ENCODE measurements around the gene AKAP13. TPM values are rescaled to one million over a fixed set of nuclear protein-coding genes. Genes with fewer than 3 reads are reported as not detected.

The AKAP13 gene
- total and polyA plus RNA-seq, 2 of the 8 experiments (the other 6 are each of a cell fraction or from before 2014, with no cell fraction given): 14.0 to 46.2 TPM

DNA sequence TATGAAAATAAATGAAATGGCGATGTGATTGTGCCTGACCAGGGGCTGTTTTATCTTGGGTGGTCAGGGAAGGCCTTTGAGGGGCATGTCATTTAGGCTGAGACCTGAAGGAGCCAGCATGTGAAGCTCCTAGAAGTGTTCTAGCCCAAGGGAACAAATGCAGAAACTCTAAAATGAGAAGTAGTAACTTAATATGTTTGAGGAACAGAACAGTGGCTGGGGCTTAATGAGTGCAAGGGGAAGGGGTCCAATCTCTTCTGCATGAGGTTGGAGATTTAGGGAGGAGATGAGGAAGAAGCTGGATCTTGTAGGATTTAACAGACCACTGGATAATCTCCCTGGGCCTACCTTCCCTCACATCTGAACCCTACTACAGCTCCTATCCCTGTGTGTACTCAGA lies 110.5 kb downstream of the AKAP13 start:
- H4K91ac ChIP-seq (replicated peaks; ENCODE audit: insufficient read length, low read length): no peak overlapping the region
- ChIA-PET POLR2A (ENCODE audit: partially characterized antibody) (interaction anchor here (1.2 kb wide), 2 partner anchors 10 to 13 kb away, joined by 3 read pairs; no protein-coding TSS in a partner anchor), CTCF (ENCODE audit: partially characterized antibody) (interaction anchor here (0.7 to 1.6 kb wide), 5 partner anchors 9 to 201 kb away, joined by 3 to 8 read pairs (median 4); no protein-coding TSS in a partner anchor)
- TF ChIP-seq GABPA (IDR thresholded peaks at IDR 0.05; ENCODE audit: borderline replicate concordance, insufficient read depth, low read length): no peak
- no peak for TF ChIP-seq SRF (IDR thresholded peaks at IDR 0.05; ENCODE audit: low read depth, low read length)
- no peak for TF ChIP-seq TEAD4 (IDR thresholded peaks at IDR 0.05; ENCODE audit: low read depth, low read length)
- TF ChIP-seq SIX5 (IDR thresholded peaks at IDR 0.05; ENCODE audit: low read depth, low read length): no peak
- TF ChIP-seq, protein P1, sequence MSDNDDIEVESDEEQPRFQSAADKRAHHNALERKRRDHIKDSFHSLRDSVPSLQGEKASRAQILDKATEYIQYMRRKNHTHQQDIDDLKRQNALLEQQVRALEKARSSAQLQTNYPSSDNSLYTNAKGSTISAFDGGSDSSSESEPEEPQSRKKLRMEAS (IDR thresholded peaks at IDR 0.05): no peak
- TF ChIP-seq MAFK (IDR thresholded peaks at IDR 0.05; ENCODE audit: low read depth, low read length): no peak
- no peak for TF ChIP-seq BCL11A (IDR thresholded peaks at IDR 0.05; ENCODE audit: low read depth in 2 of 2, low read length in 2 of 2)
- TF ChIP-seq, protein P2, sequence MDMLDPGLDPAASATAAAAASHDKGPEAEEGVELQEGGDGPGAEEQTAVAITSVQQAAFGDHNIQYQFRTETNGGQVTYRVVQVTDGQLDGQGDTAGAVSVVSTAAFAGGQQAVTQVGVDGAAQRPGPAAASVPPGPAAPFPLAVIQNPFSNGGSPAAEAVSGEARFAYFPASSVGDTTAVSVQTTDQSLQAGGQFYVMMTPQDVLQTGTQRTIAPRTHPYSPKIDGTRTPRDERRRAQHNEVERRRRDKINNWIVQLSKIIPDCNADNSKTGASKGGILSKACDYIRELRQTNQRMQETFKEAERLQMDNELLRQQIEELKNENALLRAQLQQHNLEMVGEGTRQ (IDR thresholded peaks at IDR 0.05; ENCODE audit: low read length): no peak
- TF ChIP-seq, protein P3, sequence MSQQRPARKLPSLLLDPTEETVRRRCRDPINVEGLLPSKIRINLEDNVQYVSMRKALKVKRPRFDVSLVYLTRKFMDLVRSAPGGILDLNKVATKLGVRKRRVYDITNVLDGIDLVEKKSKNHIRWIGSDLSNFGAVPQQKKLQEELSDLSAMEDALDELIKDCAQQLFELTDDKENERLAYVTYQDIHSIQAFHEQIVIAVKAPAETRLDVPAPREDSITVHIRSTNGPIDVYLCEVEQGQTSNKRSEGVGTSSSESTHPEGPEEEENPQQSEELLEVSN (IDR thresholded peaks at IDR 0.05): no peak
- TF ChIP-seq, protein P4, sequence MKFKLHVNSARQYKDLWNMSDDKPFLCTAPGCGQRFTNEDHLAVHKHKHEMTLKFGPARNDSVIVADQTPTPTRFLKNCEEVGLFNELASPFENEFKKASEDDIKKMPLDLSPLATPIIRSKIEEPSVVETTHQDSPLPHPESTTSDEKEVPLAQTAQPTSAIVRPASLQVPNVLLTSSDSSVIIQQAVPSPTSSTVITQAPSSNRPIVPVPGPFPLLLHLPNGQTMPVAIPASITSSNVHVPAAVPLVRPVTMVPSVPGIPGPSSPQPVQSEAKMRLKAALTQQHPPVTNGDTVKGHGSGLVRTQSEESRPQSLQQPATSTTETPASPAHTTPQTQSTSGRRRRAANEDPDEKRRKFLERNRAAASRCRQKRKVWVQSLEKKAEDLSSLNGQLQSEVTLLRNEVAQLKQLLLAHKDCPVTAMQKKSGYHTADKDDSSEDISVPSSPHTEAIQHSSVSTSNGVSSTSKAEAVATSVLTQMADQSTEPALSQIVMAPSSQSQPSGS (IDR thresholded peaks at IDR 0.05; ENCODE audit: low read length): no peak

More for the DNA sequence above, 110.5 kb downstream of the AKAP13 start:
- no peak for FAIRE-seq
- no peaks in the 10 kb centered on the region; the same call in 1 of the 2 replicates for H3K79me1 ChIP-seq (ENCODE audit: low read depth, low read length)
- peaks cover 0 to 26% of the 10 kb centered on the region in 2 experiments; a peak in 3 of 4 replicates for H3K79me2 ChIP-seq (ENCODE audit: control insufficient read depth in 1 of 2, insufficient read depth in 2 of 2, low read length in 2 of 2)
- H3K27ac ChIP-seq (ENCODE audit: low read depth, low read length): no peak overlapping the region
- H3K18ac ChIP-seq (ENCODE audit: extremely low read depth, low read length): no peak overlapping the region
- H3K9me3 ChIP-seq (ENCODE audit: insufficient read depth in 2 of 2, low read depth in 1 of 2, low read length in 1 of 2): no peaks in the 10 kb centered on the region
- H3K4me1 ChIP-seq (replicated peaks in 1 of 4; ENCODE audit: control insufficient read depth in 3 of 4, insufficient read depth in 4 of 4, low read length in 3 of 4): peaks cover 0 to 5% (median 0%) of the 10 kb centered on the region in 4 experiments; a peak in 2 of 7 replicates
- H4K5ac ChIP-seq (ENCODE audit: insufficient read length, low read depth, low read length): no peak overlapping the region
- no peak overlapping the region for H2BK12ac ChIP-seq (ENCODE audit: low read depth, low read length)
- H2BK20ac ChIP-seq (ENCODE audit: low read length): no peak overlapping the region
- H3K23me2 ChIP-seq (ENCODE audit: low read depth, low read length): no peaks in the 10 kb centered on the region
- peaks cover 0 to 4% of the 10 kb centered on the region in 2 experiments for H4K20me1 ChIP-seq (replicated peaks in 1 of 2; ENCODE audit: control insufficient read depth in 1 of 2, insufficient read depth in 2 of 2, low read length in 2 of 2)
- H3K27me3 ChIP-seq (replicated peaks in 1 of 4; ENCODE audit: control insufficient read depth in 3 of 4, extremely low read depth in 1 of 4, insufficient read depth in 3 of 4, low read length in 3 of 4): no peaks in the 10 kb centered on the region
- no peak overlapping the region for H3K4me3 ChIP-seq (ENCODE audit: extremely low read depth in 1 of 4, insufficient read depth in 2 of 4, low read depth in 3 of 4, low read length in 4 of 4)
- H4K8ac ChIP-seq (ENCODE audit: extremely low read depth, insufficient read depth, low read length): no peak overlapping the region
- WGBS, 2 experiments (ENCODE audit: extremely low coverage in 1 of 2, insufficient coverage in 1 of 2, insufficient read length in 1 of 2, insufficient replicate concordance in 2 of 2, low coverage in 1 of 2, low lambda C conversion rate in 2 of 2, missing lambda C conversion rate in 1 of 2): 95% methylated on average over 1 of the region's 1 CpG; no CpG with 5 or more reads in 1 of the 2 experiments
- H3K36me3 ChIP-seq (ENCODE audit: control insufficient read depth in 2 of 4, insufficient read depth in 4 of 4, low read length in 3 of 4): no peaks in the 10 kb centered on the region
- H3K23ac ChIP-seq (ENCODE audit: insufficient read length): no peak overlapping the region
- H3K4me2 ChIP-seq (ENCODE audit: insufficient read depth in 1 of 2, low read depth in 2 of 2, low read length in 2 of 2): no peak overlapping the region
- no peak overlapping the region for H2BK120ac ChIP-seq (replicated peaks; ENCODE audit: low read depth, low read length)
- no peak overlapping the region for H3K56ac ChIP-seq (replicated peaks; ENCODE audit: insufficient read length, low read depth, low read length)
- H3K9ac ChIP-seq (replicated peaks in 1 of 4; ENCODE audit: extremely low read depth in 1 of 4, low read depth in 3 of 4, low read length in 3 of 4): no peak overlapping the region
- no peak overlapping the region for H2BK15ac ChIP-seq (ENCODE audit: low read length)
- H3K4ac ChIP-seq (replicated peaks; ENCODE audit: insufficient read length, low read depth, low read length): no peak overlapping the region
- no peak overlapping the region for H2AK5ac ChIP-seq (ENCODE audit: low read depth, low read length)
- H2AFZ ChIP-seq (ENCODE audit: low read length): no peak overlapping the region
- no peak for DNase-seq (ENCODE audit: low read depth in 1 of 2, low spot score in 2 of 2)
- no peak overlapping the region for H2BK5ac ChIP-seq (ENCODE audit: low read depth, low read length)
- no peak overlapping the region for H3K14ac ChIP-seq (ENCODE audit: insufficient read length)

Data from H1 (cell line).